H1 (cell line): ENCODE results near the gene TRIM24. TPM values are rescaled to one million over a fixed set of nuclear protein-coding genes. Genes with fewer than 3 reads are reported as not detected.

ENCODE experiments used
- MAFK ChIP-seq: IDR thresholded peaks from 2 replicates; pipeline ENCODE4 v1.6.1; 2012; ENCODE audit warnings: low read depth, mild to moderate bottlenecking, improper control_type of control experiment, low read length
- polyA plus RNA-seq, 7 experiments: library from polyadenylated mRNA; depleted of rRNA in 3 of 7; stranded (reverse) in 5 of 7; unstranded in 2 of 7; fragments of >200 nt in 5 of 7; fragments of 200-250 nt in 2 of 7; gene quantifications; 1 replicate in 5 of 7; 2 replicates in 1 of 7; 4 replicates in 1 of 7; pipeline versions ENCODE4 v1.2.1 to v1.2.3, GENCODE V29; 2011 to 2013; ENCODE audit warnings: missing spikeins in 2 of 7, mixed read lengths in 2 of 7
- total RNA-seq: library from RNA; stranded (reverse); fragmentation: NEBNext Ultra II Directional; extraction: Animal tissue kit (Norgen Biotek cat#: 25700); gene quantifications from 2 replicates; pipeline ENCODE4 v1.2.1, GENCODE V29; 2021
- TF ChIP-seq, protein P1 (sequence below): IDR thresholded peaks from 2 replicates; pipeline ENCODE4 v1.6.1; 2011; ENCODE audit warnings: low read length, improper control_type of control experiment

TRIM24 gene
- total and polyA plus RNA-seq, 2 of the 8 experiments (the other 6 are each of a cell fraction or from before 2014, with no cell fraction given), result 67.6 to 149 TPM

GRCh38 chr7:138520742-138521141, 60.7 kb downstream of the TRIM24 start (continued):
- no peak for TF ChIP-seq MAFK
- TF ChIP-seq, protein P1, sequence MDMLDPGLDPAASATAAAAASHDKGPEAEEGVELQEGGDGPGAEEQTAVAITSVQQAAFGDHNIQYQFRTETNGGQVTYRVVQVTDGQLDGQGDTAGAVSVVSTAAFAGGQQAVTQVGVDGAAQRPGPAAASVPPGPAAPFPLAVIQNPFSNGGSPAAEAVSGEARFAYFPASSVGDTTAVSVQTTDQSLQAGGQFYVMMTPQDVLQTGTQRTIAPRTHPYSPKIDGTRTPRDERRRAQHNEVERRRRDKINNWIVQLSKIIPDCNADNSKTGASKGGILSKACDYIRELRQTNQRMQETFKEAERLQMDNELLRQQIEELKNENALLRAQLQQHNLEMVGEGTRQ, result no peak
